HG03571 (cell line): ENCODE data around the gene ENOX1.

ENCODE experiments used
- ATAC-seq: cut with Tn5 transposase; IDR thresholded peaks from one replicate; pipeline ENCODE4 v1.9.1; 2021; ENCODE audit not compliant: unreplicated experiment

The ENOX1 gene

GRCh38 chr13:43785650-43786471, 911 bp downstream of the ENOX1 start:
- ATAC-seq = no peak

GRCh38 chr13:43785261-43785649, 1.5 kb downstream of the ENOX1 start:
- no peak for ATAC-seq

GRCh38 chr13:43784496-43784895, 2.3 kb downstream of the ENOX1 start:
- ATAC-seq = no peak

- no peak for ATAC-seq
Measured at GRCh38 chr13:43783820-43784219, 3.0 kb downstream of the ENOX1 start.

GRCh38 chr13:43782686-43783085, 4.1 kb downstream of the ENOX1 start:
- no peak for ATAC-seq

GRCh38 chr13:43780666-43781065, 6.1 kb downstream of the ENOX1 start:
- no peak for ATAC-seq

GRCh38 chr13:43776501-43777079, 10.2 kb downstream of the ENOX1 start:
- ATAC-seq = no peak

GRCh38 chr13:43776006-43776405, 10.8 kb downstream of the ENOX1 start:
- no peak for ATAC-seq

- no peak for ATAC-seq
Measured at GRCh38 chr13:43773602-43774001, 13.2 kb downstream of the ENOX1 start.

- no peak for ATAC-seq
Measured at GRCh38 chr13:43770871-43771270, 15.9 kb downstream of the ENOX1 start.

GRCh38 chr13:43769529-43769928, 17.2 kb downstream of the ENOX1 start:
- ATAC-seq = no peak

- no peak for ATAC-seq
Measured at GRCh38 chr13:43767341-43767931, 19.3 kb downstream of the ENOX1 start.

GRCh38 chr13:43766725-43767124, 20.0 kb downstream of the ENOX1 start:
- ATAC-seq = no peak

- ATAC-seq = no peak
Measured at GRCh38 chr13:43764349-43764748, 22.4 kb downstream of the ENOX1 start.

- ATAC-seq = no peak
Measured at GRCh38 chr13:43763143-43763759, 23.5 kb downstream of the ENOX1 start.

- no peak for ATAC-seq
Measured at GRCh38 chr13:43761616-43762315, 25.0 kb downstream of the ENOX1 start.

GRCh38 chr13:43760257-43760656, 26.5 kb downstream of the ENOX1 start:
- no peak for ATAC-seq

- ATAC-seq = no peak
Measured at GRCh38 chr13:43758834-43759233, 27.9 kb downstream of the ENOX1 start.

GRCh38 chr13:43757266-43757665, 29.5 kb downstream of the ENOX1 start:
- ATAC-seq = no peak

- ATAC-seq = no peak
Measured at GRCh38 chr13:43755844-43756243, 30.9 kb downstream of the ENOX1 start.

- ATAC-seq = no peak
Measured at GRCh38 chr13:43751624-43752023, 35.1 kb downstream of the ENOX1 start.
